Fibroblast of skin of scalp (primary cell): ENCODE data around the gene DIPK2B.

ENCODE experiments used
- DNase-seq: peaks from one replicate; pipeline ENCODE4 v3.0.0-alpha.2; 2013

Gene DIPK2B

GRCh38 chrX:45154462-45154861 lies 46.2 kb downstream of the DIPK2B start:
- DNase-seq = no peak

DNA sequence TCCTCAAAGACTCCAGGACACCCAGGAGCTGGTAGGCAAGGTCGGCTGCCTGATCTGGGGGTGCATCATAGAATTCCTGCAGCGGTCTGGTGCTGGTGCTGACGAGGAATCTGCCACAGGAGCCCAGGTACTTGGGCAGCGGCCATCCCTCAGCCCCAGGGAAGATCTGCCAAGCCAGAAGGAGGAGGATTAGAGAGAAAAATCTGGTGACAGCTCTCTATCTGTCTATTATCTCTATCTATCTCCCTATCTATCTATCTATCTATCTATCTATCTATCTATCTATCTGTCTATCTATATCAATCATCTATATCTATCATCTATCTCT lies 46.7 kb downstream of the DIPK2B start:
- DNase-seq = no peak
